Measurements from ENCODE around the gene CDC5L.

Gene CDC5L

GRCh38 chr6:44477293-44477894 is 89.9 kb downstream of the CDC5L start:
- TF ChIP-seq CTCF (conservative IDR thresholded peaks at IDR 0.05; ENCODE audit: low read length): no peak
- H3K4me1 ChIP-seq (ENCODE audit: insufficient read depth, low read length, poor library complexity, severe bottlenecking): peaks cover 6% of the 10 kb centered on the region
- no peaks in the 10 kb centered on the region for H3K79me2 ChIP-seq (ENCODE audit: insufficient read depth, low read length)
- no peak overlapping the region for H2AFZ ChIP-seq (ENCODE audit: low read length)
- H3K9me3 ChIP-seq (ENCODE audit: insufficient read depth, low read depth, low read length): no peaks in the 10 kb centered on the region
- H3K36me3 ChIP-seq (ENCODE audit: insufficient read depth, low read length): no peaks in the 10 kb centered on the region
- H4K20me1 ChIP-seq (ENCODE audit: insufficient read depth, low read length, poor library complexity, severe bottlenecking): no peaks in the 10 kb centered on the region
- H3F3A ChIP-seq (ENCODE audit: low read depth): no peaks in the 10 kb centered on the region
- no peaks in the 10 kb centered on the region for H3K27me3 ChIP-seq (ENCODE audit: insufficient read depth, low read length, poor library complexity, severe bottlenecking)
- no peak overlapping the region for H3K4me3 ChIP-seq (ENCODE audit: low read length, poor library complexity, severe bottlenecking)
- H3K4me2 ChIP-seq (ENCODE audit: low read depth, low read length, poor library complexity, severe bottlenecking): no peak overlapping the region
- no peak overlapping the region for H3K9ac ChIP-seq (ENCODE audit: low read depth, low read length, poor library complexity, severe bottlenecking)
- no peaks in the 10 kb centered on the region for H3K9me2 ChIP-seq (replicated peaks; ENCODE audit: low read depth, low read length)

- no peaks in the 10 kb centered on the region for H3K27me3 ChIP-seq (ENCODE audit: insufficient read depth, low read length, poor library complexity, severe bottlenecking)
- TF ChIP-seq CTCF (conservative IDR thresholded peaks at IDR 0.05; ENCODE audit: low read length): no peak
- TF ChIP-seq EZH2phosphoT487 (IDR thresholded peaks at IDR 0.05; ENCODE audit: borderline replicate concordance): no peak
- H3K79me2 ChIP-seq (ENCODE audit: insufficient read depth, low read length): no peaks in the 10 kb centered on the region
- H3K9me3 ChIP-seq (ENCODE audit: insufficient read depth, low read depth, low read length): no peaks in the 10 kb centered on the region
- H3K4me2 ChIP-seq (ENCODE audit: low read depth, low read length, poor library complexity, severe bottlenecking): no peak overlapping the region
- H3K4me1 ChIP-seq (ENCODE audit: insufficient read depth, low read length, poor library complexity, severe bottlenecking): peaks cover 6% of the 10 kb centered on the region
- H4K20me1 ChIP-seq (ENCODE audit: insufficient read depth, low read length, poor library complexity, severe bottlenecking): no peaks in the 10 kb centered on the region
- H2AFZ ChIP-seq (ENCODE audit: low read length): no peak overlapping the region
- no peaks in the 10 kb centered on the region for H3K36me3 ChIP-seq (ENCODE audit: insufficient read depth, low read length)
- no peak overlapping the region for H3K9ac ChIP-seq (ENCODE audit: low read depth, low read length, poor library complexity, severe bottlenecking)
- H3F3A ChIP-seq (ENCODE audit: low read depth): no peaks in the 10 kb centered on the region
- no peaks in the 10 kb centered on the region for H3K9me2 ChIP-seq (replicated peaks; ENCODE audit: low read depth, low read length)
- H3K4me3 ChIP-seq (ENCODE audit: low read length, poor library complexity, severe bottlenecking): no peak overlapping the region
Measured at GRCh38 chr6:44478158-44478557, 90.7 kb downstream of the CDC5L start.

- H3K9me3 ChIP-seq (ENCODE audit: insufficient read depth, low read depth, low read length): no peaks in the 10 kb centered on the region
- H3F3A ChIP-seq (ENCODE audit: low read depth): no peaks in the 10 kb centered on the region
- no peaks in the 10 kb centered on the region for H4K20me1 ChIP-seq (ENCODE audit: insufficient read depth, low read length, poor library complexity, severe bottlenecking)
- H3K27me3 ChIP-seq (ENCODE audit: insufficient read depth, low read length, poor library complexity, severe bottlenecking): no peaks in the 10 kb centered on the region
- no peak for TF ChIP-seq CTCF (conservative IDR thresholded peaks at IDR 0.05; ENCODE audit: low read length)
- no peak for TF ChIP-seq EZH2phosphoT487 (IDR thresholded peaks at IDR 0.05; ENCODE audit: borderline replicate concordance)
- H2AFZ ChIP-seq (ENCODE audit: low read length): no peak overlapping the region
- no peaks in the 10 kb centered on the region for H3K9me2 ChIP-seq (replicated peaks; ENCODE audit: low read depth, low read length)
- no peaks in the 10 kb centered on the region for H3K36me3 ChIP-seq (ENCODE audit: insufficient read depth, low read length)
- no peak overlapping the region for H3K4me2 ChIP-seq (ENCODE audit: low read depth, low read length, poor library complexity, severe bottlenecking)
- no peaks in the 10 kb centered on the region for H3K79me2 ChIP-seq (ENCODE audit: insufficient read depth, low read length)
- no peak overlapping the region for H3K9ac ChIP-seq (ENCODE audit: low read depth, low read length, poor library complexity, severe bottlenecking)
- peaks cover 6% of the 10 kb centered on the region for H3K4me1 ChIP-seq (ENCODE audit: insufficient read depth, low read length, poor library complexity, severe bottlenecking)
- no peak overlapping the region for H3K4me3 ChIP-seq (ENCODE audit: low read length, poor library complexity, severe bottlenecking)
Measured at GRCh38 chr6:44478591-44479254, 91.2 kb downstream of the CDC5L start.
